ENCODE results near the gene TEX29.

The TEX29 gene

DNA sequence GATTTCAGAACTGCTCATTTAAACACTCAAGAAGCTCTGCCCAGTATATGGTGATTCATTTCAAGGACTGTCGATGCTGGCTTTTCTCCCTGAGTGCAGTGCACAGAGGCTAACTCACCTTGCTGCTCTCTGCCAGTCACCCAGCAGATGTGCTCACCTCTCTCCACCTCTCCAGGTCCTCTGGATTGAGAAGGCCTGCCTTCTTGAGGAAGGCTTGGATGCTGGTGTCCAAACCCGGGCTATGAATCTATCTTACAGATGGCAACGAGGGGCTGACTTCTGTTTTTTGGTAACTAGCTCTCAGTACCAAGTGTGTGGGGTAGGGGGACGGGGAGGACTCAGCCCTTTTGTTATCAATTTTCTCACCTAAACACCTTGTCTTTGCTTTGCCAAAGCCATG lies 47.6 kb downstream of the TEX29 start:
- TF ChIP-seq, protein P1, sequence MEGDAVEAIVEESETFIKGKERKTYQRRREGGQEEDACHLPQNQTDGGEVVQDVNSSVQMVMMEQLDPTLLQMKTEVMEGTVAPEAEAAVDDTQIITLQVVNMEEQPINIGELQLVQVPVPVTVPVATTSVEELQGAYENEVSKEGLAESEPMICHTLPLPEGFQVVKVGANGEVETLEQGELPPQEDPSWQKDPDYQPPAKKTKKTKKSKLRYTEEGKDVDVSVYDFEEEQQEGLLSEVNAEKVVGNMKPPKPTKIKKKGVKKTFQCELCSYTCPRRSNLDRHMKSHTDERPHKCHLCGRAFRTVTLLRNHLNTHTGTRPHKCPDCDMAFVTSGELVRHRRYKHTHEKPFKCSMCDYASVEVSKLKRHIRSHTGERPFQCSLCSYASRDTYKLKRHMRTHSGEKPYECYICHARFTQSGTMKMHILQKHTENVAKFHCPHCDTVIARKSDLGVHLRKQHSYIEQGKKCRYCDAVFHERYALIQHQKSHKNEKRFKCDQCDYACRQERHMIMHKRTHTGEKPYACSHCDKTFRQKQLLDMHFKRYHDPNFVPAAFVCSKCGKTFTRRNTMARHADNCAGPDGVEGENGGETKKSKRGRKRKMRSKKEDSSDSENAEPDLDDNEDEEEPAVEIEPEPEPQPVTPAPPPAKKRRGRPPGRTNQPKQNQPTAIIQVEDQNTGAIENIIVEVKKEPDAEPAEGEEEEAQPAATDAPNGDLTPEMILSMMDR (conservative IDR thresholded peaks at IDR 0.05) = 0 out of 2 replicates have a peak, but pooled peaks have one; percentile 1
- H3K27ac ChIP-seq = no peak overlapping the region

DNA sequence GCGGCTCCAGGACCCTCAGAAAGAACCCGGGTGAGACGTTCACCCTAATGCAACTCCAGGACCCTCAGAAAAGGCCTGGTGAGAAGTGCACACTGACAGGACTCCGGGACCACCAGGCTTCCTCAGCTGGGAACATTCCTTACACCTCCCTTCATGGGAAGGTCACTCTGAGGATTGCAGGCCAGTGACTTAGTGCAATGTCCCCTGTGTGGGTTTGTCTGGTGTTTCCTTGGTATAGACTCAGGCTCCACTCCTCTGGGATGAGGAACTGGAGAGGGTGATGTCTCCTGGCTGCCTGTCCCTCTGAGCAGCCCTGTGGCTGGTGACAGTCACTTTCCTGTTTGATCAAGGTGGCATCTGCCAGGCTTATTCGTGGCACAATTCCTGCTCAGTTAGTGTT lies 49.7 kb downstream of the TEX29 start:
- TF ChIP-seq, protein P1 (conservative IDR thresholded peaks at IDR 0.05) = no peak
- H3K27ac ChIP-seq = no peak overlapping the region

DNA sequence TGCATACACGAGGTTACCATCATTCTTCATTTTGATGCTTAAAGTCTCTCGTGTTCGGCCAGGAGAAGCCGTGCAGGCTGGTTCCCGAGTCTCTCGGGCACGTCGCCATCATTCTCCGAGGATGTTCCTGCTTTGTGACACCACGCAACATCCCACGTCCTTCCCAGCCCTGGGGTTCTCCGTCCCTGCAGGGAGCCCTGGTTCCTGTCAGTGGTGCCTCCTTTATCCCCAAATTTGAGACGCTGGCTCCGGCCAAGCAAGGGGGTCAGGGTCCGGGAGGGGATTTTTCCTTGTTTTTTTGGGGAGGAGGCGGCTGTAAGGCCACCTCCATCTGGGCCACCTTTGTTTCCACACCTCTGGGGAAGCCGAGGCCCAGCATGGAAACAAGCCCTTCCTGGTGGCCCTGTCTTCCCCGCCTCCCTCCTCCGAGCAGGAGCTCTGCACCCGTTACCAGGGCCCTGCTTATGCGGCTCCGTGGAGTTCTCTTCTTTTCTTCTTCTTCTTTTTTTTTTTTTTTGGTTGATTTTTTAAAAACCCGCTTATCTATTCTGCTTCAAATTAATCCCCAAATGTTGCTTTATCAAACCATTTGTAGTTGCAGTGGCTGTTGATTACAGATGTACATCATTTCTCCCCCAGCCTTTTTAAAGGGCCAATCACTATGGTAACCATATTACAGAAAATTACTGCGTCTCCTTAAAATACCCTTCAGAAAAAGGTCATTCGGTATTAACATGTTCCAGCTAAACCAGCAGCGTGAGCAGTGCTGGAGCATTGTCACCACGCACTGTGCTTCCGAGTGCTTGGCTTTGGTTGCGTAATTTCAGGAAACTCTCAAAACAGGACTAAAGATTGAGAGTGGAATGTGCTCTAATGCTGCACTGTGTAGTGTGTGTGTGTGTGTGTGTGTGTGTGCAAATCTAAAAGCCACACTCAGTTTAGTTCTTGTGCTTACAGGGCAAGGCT lies 50.4 kb downstream of the TEX29 start:
- TF ChIP-seq, protein P1 (conservative IDR thresholded peaks at IDR 0.05) = no peak
- no peak overlapping the region for H3K27ac ChIP-seq

DNA sequence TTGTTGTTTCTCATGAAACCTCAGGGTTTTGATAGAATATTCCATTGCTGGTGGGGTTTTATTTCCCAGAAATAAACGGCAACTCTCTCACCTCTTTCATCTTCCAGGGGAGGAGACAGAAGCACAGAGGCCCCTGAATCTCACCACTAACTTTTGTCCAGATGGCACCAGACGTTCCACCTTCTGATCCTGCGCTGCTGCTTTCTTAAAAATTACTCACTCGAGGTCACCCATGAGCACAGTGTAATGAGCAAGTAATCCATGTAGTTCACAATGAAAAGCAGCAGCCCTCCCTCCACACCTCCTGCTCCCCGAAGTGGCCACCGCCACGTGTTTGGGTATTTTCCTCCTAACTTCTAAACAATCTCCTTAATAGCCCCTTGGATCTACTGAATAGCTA lies 51.3 kb downstream of the TEX29 start:
- no peak overlapping the region for H3K27ac ChIP-seq

DNA sequence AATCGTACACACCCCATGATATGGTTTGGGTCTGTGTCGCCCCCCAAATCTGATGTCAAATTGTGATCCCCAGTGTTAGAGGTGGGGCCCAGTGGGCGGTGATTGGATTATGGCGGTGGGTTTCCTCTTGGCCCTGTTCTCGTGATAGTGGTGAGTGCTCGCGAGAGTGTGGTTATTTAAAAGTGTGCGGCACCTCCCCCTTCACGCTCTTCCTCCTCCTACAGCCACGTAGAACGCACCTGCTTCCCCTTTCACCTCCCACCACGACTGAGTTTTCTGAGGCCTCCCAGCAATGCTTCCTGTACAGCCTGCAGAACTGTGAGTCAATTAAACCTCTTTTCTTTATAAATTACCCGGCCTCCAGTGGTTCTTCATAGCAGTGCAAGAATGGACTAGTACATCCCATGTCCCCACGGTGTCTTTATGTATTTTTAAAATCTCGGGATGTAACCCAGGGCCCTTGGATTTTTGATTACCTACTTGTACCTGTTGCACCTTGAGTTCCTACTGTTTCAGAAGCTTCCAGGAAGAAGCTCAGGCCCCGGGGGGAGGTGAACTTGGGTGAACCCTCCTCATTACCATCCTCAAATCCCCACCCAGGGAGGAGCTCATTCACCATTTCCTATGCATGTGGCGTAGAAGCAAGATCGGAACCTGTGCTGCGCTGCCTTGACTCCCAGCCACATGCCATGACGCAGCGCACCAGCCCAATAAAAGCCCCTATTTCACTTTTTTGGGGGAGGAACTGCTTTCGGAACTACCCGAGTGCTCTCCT lies 52.4 kb downstream of the TEX29 start:
- TF ChIP-seq, protein P1 (conservative IDR thresholded peaks at IDR 0.05) = no peak

More for the DNA sequence above, 51.3 kb downstream of the TEX29 start:
- TF ChIP-seq, protein P1 (conservative IDR thresholded peaks at IDR 0.05) = no peak

DNA sequence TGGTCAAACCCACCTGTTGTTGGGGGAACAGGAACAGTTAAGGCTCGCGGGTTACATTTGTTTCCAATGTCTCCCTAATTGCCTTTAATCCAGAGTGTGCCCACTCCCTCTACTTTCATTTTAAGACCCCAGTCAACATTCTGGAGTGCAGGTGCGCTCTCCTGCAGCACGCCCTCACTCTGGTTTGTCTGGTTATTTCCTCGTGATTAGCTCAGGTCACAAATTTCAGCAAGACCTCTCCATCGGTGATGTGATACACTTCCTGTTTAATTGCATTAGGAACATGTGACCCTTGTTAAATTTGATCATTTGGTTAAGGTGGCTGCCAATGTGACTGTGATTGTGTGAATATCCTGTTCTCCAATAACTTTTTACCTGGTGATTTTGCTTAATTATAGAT lies 53.0 kb downstream of the TEX29 start:
- H3K27ac ChIP-seq = no peak overlapping the region

More for the DNA sequence above, 52.4 kb downstream of the TEX29 start:
- H3K27ac ChIP-seq = no peak overlapping the region

More for the DNA sequence above, 53.0 kb downstream of the TEX29 start:
- TF ChIP-seq, protein P1 (conservative IDR thresholded peaks at IDR 0.05) = no peak

Measured in VCaP (cell line).